Thyroid gland (tissue), 4 donors: ENCODE measurements around the gene SEC16B.

ENCODE experiments used
- CTCF ChIP-seq, 6 experiments: fragments of 200-600 bp in 3 of 6; fragments of 450-650 bp in 3 of 6; sonication (generic) in 3 of 6; IDR thresholded peaks; one replicate each; pipeline ENCODE4 v1.5.1; 2016 to 2019; ENCODE audit warnings: antibody characterized with exemption in 6 of 6, mild to moderate bottlenecking in 2 of 6, inconsistent platforms in 1 of 6, moderate library complexity in 1 of 6
- POLR2A ChIP-seq, 2 donors: fragments of 450-650 bp; IDR thresholded peaks; one replicate each; pipeline ENCODE4 v1.6.1; 2017; ENCODE audit warnings: antibody characterized with exemption in 2 of 2, mild to moderate bottlenecking in 2 of 2, moderate library complexity in 1 of 2

- TF ChIP-seq CTCF (IDR thresholded peaks at IDR 0.05), result no peak
- no peak for TF ChIP-seq POLR2A (IDR thresholded peaks at IDR 0.05)
These were observed 34.9 kb downstream of the SEC16B start for GRCh38 chr1:177934927-177935326.
